ENCODE results near the gene VDR.

Gene VDR

DNA sequence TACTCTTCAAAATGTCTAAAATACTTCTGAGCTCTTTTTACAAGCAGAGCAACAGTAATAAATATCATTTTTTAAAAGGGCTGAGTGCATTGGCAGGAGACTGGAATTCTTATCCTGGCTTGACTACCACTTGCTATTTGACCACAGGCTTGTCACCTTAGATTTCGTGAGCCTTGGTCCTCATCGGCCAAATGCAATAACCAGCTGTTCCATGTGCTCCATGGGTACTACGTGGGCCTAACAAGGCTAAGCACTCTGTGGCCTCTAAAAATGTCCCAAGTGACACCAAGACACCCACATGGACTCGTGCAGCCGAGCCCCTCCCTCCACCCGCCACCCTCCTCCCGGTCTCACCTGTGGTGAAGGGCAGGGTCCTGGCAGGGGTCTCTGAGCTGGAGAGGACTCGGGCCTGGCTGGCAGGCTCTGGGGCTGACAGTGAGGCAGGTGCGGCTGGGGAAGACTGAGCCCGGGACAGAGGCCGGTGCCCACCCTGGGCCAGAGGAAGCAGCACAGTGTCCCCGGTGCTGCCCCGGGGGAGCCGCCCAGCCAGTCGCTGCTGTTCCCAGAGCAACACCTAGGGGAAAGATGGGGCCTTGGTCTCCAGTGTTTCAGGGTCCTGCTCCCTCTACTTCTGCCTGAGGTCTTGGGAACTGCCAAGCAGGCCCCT is 111.6 kb downstream of the VDR start:
- no peak for DNase-seq (ENCODE audit: low read depth)

DNA sequence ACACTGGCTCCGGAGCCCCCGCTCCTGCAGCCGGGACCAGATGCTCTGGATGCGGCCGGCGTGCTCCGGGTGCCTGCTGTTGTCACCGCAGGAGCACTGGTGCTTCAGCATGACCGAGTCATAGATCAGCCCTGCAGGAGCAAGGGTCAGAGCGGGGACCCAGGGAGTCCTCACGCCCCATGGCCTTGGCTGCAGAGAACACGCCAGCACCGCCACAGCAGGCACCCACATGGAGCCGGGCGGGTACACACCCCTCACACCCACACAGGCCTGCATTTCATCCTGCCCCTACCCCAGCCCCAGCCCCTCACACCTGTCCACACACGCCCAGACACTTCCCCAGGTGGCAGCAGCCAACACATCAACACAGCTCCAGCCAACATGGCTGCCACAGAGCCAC is 112.9 kb downstream of the VDR start:
- no peak for DNase-seq (ENCODE audit: low read depth)

Measured in stimulated activated CD8-positive, alpha-beta memory T cell treated with anti-CD3 and anti-CD28 coated beads, Interleukin-12 subunit alpha, Interleukin-12 subunit beta, amount 100 ng/mL, for 4 hours (primary cell).